Epithelial cell of esophagus (primary cell): Measurements from ENCODE around the gene NEU3.
A peak's percentile ranks its signal among the peaks of the same experiment; 100 is the strongest.

Experiments used
- DNase-seq: peaks from one replicate; pipeline ENCODE4 v3.0.0; 2010; ENCODE audit warnings: low read depth
- H3K4me3 ChIP-seq: 2 replicates; pipeline ENCODE4 v1.5.1; 2011; ENCODE audit warnings: mild to moderate bottlenecking, low read length, control low read depth
- CTCF ChIP-seq: IDR thresholded peaks from 2 replicates; pipeline ENCODE4 v1.5.1; 2011; ENCODE audit warnings: low read depth, mild to moderate bottlenecking, low read length, control low read depth, inconsistent platforms; ENCODE audit not compliant: insufficient read depth; ENCODE audit errors: missing control alignments

The NEU3 gene

GRCh38 chr11:74966651-74967050, 22.1 kb upstream of the NEU3 start:
- no peak for TF ChIP-seq CTCF
- DNase-seq = peak; percentile 64
- no peak overlapping the region for H3K4me3 ChIP-seq

GRCh38 chr11:74970852-74971395, 17.8 kb upstream of the NEU3 start:
- TF ChIP-seq CTCF = no peak
- H3K4me3 ChIP-seq = no peak overlapping the region
- peak; percentile 89 for DNase-seq

GRCh38 chr11:74971424-74971823, 17.3 kb upstream of the NEU3 start:
- no peak overlapping the region for H3K4me3 ChIP-seq
- no peak for TF ChIP-seq CTCF
- no peak for DNase-seq

GRCh38 chr11:74978041-74978440, 10.7 kb upstream of the NEU3 start:
- H3K4me3 ChIP-seq = no peak overlapping the region
- no peak for TF ChIP-seq CTCF
- no peak for DNase-seq

GRCh38 chr11:74980634-74981033, 8.1 kb upstream of the NEU3 start:
- H3K4me3 ChIP-seq = no peak overlapping the region
- DNase-seq = no peak
- no peak for TF ChIP-seq CTCF

- no peak for TF ChIP-seq CTCF
- DNase-seq = no peak
- H3K4me3 ChIP-seq = no peak overlapping the region
Observed at GRCh38 chr11:74981888-74982287, 6.8 kb upstream of the NEU3 start.

- no peak overlapping the region for H3K4me3 ChIP-seq
- no peak for TF ChIP-seq CTCF
- no peak for DNase-seq
Observed at GRCh38 chr11:74984070-74984469, 4.7 kb upstream of the NEU3 start.
